Measurements from ENCODE around the gene OSBPL5.

Gene OSBPL5

DNA sequence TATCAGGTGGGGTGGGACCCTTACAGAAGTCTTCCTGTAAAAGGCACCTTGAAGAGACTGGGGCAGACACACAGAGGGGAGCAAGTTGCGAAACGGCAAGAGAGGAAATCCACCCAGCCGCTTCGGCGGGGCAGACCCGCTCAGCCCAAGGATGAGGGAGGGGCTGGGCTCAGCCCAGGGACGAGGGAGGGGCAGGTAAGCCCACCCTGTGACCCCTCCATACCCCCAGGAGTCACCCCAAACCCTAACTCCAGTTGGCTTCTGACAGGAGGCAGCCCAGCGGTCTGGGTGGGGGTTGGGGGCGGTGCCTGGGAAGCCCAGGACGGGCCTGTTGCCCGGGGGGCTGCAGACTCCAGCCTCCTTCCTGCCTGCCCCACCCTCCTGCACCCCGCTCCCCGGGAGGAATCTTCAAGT, 965 bp downstream of the OSBPL5 start:
- no peak for DNase-seq (ENCODE audit: low read depth in 2 of 2)

DNA sequence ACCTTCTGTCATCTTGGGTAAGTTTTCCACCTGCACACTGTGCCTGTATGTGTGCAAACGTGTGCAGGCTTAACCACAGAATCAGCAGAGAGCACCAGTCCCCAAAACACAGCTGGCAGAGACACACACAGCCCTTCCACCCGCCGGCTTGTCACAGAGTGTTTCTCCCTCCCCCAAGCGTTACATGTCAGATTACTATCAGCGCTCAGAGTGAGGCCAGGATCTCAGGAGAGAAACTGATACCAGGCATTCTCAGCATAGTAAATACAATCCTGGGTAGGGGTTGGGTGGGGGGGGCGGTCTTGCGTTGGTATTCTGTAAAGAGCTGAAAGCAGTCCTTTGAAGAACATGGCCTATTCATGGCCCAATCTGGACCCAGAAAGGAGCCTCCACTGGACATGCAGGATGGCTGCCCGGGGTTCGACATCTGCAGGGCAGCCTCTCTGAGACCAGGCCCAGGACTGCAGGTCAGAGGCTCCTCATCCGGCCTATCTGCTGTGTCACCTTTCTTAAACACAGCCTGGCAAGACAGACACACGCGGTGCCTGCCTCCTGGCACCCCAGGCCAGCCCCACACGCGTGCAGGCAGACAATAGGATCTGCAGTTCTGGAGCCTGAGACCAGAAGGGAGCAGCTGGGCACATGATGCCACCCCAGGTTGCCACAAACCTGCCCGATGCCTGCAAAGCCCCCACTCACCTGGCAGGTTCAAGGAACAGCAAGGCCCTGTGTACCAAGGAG, 1.7 kb downstream of the OSBPL5 start:
- no peak for DNase-seq (ENCODE audit: low read depth in 2 of 2)

DNA sequence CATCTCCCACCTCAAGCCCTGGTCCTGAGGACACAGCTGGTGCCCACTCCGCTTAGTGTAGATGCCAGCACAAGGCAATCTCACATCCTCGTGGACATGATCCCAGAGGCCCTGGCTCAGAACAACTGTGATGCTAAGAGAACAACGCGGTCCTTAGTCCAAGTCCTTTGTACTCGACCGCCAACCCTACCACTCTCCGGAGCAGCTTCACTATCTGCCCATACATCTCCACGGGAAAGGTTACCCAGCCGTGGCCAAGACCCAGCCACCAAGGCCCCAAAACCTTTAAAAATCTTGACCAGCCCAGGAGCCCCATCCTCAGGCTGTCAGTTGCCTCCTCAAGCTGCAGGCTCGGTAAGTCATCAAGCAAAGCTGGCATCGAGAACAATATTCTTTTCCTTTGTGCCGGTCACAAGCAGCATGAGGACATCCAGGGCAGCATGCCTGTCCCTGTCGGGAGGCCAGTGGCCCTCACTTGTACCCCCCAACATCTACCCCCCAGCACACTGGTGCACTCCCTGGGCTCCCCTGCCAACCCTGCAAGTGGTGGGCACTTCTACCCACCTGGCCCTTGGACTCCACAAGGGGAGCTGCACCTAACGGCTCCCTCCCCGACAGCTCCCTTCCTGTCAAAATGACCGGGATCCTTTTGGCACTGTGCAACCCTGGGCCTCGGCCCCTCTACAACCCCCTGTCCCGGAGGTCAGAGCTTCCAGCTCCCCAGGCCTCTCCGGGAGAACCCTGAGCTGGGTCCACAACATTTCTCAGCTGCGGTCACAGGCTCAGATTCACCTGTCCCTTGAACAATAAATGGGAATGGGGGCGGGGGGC, 2.5 kb downstream of the OSBPL5 start:
- DNase-seq (ENCODE audit: low read depth in 2 of 2) = no peak

- no peak for DNase-seq (ENCODE audit: low read depth in 2 of 2)
These were observed 3.2 kb downstream of the OSBPL5 start for GRCh38 chr11:3161720-3162409.

DNA sequence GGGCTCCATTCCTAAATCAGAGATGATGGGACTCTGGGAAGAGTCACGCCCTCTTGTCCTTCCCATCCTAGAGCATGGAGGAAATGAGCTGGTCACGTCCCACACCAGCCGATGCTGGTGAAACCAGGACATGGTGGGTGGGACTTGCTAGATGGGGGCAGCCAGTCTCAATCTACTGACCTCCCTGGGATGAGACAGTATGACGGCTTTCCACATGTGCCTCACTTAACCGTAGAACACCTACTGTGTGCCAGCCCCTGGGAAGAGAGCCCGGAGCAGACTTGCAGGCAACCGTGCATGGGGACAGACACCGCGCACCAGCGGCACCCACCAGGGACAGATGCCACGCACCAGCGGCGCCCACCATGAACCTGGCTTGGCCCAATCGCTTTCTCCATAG, 3.8 kb downstream of the OSBPL5 start:
- no peak for DNase-seq (ENCODE audit: low read depth in 2 of 2)

DNA sequence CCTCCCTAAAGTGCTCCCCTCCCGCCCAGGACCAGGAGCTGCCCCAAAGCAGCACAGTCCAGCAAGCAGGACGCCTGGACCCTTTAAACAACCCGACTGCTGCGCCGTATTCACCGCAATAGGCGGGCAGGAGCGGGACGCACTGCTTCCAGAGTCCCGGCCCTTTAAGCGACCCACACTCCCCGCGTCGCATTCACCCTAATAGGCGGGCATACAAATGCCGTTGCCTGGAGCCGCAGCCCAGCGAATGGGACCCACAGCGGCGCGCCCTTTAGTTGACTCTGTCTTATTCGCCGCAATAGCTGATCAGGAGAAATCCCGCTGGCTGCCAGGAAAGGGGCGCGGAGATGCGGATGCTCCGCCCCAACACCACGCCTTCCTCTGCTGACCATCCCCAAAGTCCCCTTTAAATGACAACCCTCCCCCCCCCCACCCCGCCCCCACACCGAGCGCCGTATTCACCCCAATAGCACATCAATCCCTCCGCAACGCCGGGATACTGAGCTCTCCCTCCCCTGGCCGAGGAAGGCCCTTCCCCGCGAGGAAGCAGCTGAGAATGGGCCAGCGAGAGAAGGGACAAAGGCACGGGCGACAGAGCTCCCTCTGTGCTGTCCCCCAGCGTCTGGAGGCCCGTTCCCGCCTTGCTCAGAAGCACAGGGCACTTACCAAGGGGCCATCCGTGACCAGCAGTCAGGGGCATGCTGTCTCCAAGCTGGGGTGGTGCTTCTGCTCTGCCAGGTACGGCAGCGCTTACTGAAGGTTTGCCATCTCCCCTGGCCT, 4.7 kb downstream of the OSBPL5 start:
- peak; percentile 85 to 88 for DNase-seq (ENCODE audit: low read depth in 2 of 2)

- no peak for DNase-seq (ENCODE audit: low read depth in 2 of 2)
These were observed 5.6 kb downstream of the OSBPL5 start for GRCh38 chr11:3159296-3160190.

DNA sequence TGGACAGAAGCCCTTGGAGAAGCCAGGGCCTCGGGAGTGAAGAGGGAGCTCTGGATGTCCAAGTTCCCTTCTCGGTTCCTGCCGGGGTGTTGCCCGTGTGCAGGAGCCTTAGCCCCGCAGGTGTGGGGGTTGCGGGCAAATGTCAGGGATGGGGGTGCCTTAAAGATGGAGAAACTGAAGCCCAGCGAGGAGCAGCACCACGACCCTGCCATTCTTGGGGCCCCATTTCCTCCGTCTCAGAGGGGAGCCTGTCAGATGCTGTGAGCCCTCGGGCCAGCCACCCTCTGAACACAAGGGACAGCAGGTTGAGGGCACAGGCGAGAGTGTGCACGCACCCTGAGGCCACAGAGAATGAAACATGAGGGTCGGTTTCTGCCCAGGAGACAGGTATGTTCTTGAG, 6.3 kb downstream of the OSBPL5 start:
- no peak for DNase-seq (ENCODE audit: low read depth in 2 of 2)

- no peak for DNase-seq (ENCODE audit: low read depth in 2 of 2)
These were observed 6.9 kb downstream of the OSBPL5 start for GRCh38 chr11:3158131-3158591.

- DNase-seq (ENCODE audit: low read depth in 2 of 2) = no peak
These were observed 7.6 kb downstream of the OSBPL5 start for GRCh38 chr11:3157381-3158130.

GRCh38 chr11:3156661-3157311, 8.3 kb downstream of the OSBPL5 start:
- no peak for DNase-seq (ENCODE audit: low read depth in 2 of 2)

- peak; percentile 51 to 54 for DNase-seq (ENCODE audit: low read depth in 2 of 2)
These were observed 8.8 kb downstream of the OSBPL5 start for GRCh38 chr11:3156282-3156660.

DNA sequence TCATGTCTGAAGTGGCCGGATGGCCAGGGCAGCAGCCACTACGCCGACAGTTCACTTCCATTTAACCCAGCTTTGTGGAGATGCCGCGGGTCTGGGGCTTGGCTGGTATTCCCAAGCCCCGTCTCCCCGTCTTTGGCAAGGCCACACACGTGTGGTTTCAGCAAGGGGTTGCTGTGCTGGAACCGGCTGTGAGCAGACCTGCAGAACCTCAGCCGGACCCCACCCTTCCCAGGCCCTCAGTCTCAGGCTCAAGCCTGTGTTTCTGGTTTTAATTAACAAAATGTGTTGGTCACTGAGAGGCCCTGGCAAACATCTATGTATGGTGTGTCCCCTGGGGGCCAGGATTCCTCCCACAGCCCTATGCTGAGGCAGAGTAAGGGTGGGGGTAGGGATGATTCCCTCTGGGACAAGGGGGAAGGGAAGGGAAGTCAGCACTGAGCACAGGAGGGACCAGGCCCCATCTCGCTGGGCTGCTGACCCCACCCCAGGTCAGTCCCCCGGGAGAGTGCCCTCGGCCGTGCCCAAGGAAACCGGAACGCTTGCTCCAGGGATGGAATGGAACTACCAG, 9.3 kb downstream of the OSBPL5 start:
- DNase-seq (ENCODE audit: low read depth in 2 of 2) = peak in 1 of 2 experiments; percentile 20

DNA sequence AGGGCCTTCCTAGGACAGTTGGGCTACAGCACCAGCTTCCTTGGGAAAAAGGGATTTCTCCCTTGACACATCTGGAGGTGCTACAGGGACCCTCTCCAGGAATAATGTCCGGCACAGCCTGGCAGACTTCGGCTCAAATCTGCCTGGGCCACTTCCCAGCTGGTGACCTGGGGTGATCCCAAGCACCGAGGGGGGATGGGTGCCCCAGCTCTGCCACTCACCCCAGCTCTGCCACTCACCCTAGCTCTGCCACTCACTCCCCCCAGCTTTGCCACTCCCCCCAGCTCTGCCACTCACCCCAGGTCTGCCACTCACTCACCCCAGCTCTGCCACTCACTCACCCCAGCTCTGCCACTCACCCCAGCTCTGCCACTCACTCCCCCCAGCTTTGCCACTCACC, 9.9 kb downstream of the OSBPL5 start:
- DNase-seq (ENCODE audit: low read depth in 2 of 2) = no peak

GRCh38 chr11:3154001-3154599, 11.0 kb downstream of the OSBPL5 start:
- DNase-seq (ENCODE audit: low read depth in 2 of 2) = no peak

DNA sequence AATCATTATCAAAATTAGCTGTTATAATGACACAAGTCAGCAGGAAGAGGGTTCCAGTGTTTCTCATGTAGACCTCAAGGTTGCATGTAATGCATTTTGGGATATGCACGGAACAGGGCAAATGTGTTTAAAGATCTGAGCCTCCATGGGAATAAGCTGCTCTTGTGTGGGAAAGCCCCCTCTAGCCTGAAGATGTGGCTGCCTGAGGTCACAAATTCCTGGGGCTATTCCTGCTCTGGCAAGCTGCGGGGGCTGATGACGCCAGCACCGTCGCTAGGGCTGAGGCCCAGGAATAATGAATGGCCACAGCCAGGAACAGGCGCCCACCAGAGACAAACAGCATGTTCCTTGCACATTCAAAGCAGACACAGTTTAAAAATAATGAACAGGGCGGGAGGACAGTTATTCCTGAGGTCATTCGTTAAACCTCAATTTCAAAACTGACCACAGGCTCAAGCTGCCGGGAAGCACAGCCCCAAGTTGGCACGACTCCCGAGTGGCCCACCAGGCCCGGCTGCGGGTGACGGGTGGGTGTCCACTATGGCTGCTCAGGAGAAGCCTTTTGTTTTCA, 11.7 kb downstream of the OSBPL5 start:
- DNase-seq (ENCODE audit: low read depth in 2 of 2) = no peak

DNA sequence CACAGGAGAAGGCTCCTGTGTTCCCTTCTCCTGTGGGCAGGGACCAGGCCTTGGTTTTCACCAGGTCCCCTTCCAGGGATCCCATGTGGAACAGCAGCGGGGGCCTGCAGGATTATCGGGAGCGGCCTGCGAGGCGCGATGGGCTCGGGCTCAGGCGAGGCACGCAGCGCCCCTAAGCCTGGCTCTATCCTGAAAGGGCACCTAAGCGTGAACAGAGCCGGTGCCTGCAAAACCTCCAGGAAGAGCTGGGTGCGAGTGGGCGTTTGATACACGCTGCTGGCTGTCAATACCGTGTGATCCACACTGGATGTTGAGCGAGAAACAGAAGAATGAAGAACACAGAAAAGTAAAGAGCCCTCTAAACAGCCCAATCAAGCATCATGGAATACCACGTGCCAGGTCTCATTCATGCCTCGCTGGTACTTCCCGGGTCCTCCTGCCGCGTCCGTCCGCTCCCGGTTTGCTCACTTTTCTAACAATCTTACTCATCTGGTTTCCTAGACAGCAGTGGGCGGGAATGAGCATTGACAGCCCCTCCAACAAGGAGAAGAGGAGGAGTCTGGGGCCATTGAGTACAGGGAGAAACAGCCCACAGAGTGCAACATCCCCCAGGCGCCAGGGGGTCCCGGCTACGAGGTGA, 12.5 kb downstream of the OSBPL5 start:
- no peak for DNase-seq (ENCODE audit: low read depth in 2 of 2)

DNA sequence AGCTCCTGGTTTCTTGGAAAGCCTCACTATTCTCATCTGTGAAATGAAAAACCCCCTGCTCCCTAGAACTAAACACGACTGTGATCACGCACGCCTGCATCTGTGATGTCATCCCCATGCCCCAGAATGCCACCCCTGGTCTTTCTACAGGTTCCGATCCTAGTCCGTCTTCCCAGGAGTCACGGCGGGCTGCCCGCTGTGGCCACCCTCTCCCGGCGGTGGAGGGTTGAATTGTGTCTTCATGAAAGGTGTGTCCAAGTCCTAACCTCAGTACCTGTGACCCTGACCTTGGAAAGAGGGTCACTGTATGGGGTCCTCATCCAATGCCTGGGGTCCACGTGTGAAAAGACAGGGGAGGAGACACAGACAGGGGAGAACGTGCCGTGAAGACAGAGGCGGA, 14.4 kb downstream of the OSBPL5 start:
- no peak for DNase-seq (ENCODE audit: low read depth in 2 of 2)

Measured in fibroblast of skin of left quadriceps (primary cell).